Measurements from ENCODE around the gene GRID1. TPM values are rescaled to one million over a fixed set of nuclear protein-coding genes. Genes with fewer than 3 reads are reported as not detected.
"Not testable (repeated sequence)": the region's sequence is repeated elsewhere in the genome, so short reads cannot be mapped to it uniquely, and the experiment has no call there.

GRID1 gene
- polyA plus RNA-seq, 1 donor from 2014 or later, result not detected

DNA sequence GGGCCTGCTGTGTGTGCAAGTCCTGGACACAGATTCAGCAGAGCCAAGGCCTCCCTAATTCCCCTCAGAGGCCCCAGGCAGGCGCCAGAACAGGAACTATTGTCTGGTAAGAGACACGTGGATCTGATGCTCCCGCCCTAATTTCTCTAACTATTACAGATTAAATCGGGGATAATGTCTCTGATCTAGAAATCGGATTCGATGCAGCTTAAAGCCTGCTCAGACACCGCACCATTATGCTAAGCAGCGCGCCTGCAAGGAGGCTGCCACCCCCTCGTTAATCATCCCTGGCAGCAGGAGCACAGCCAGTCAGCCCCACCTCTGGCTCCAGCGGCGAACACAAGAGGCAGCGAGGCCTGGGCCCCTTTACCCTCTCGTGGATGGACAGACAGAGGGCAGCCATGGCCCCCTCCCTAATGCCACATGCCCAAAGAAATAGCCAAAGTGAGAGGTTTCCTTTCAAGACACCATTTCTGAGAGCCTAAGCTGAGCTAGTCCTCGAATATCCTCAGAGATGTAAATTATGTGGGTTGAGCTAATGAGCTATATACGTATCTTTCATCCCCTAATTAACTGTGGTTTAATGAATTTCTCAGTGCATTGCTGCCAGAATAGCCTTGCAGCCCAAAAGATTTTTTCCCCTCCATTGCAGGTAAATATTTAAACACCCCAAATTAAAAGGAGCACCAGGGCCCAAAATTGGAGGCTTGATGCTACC lies 122.1 kb downstream of the GRID1 start:
- Mint-ChIP-seq H3K36me3 (no peaks in the 10 kb centered on the region), H3K27me3 (no peaks in the 10 kb centered on the region), H3K4me1 (peaks cover 0 to 5% (median 0%) of the 10 kb centered on the region in 3 donors), H3K9me3 (peaks cover 0 to 5% (median 0%) of the 10 kb centered on the region in 3 donors), H3K4me3 (no peak overlapping the region), H3K27ac (no peak overlapping the region)

DNA sequence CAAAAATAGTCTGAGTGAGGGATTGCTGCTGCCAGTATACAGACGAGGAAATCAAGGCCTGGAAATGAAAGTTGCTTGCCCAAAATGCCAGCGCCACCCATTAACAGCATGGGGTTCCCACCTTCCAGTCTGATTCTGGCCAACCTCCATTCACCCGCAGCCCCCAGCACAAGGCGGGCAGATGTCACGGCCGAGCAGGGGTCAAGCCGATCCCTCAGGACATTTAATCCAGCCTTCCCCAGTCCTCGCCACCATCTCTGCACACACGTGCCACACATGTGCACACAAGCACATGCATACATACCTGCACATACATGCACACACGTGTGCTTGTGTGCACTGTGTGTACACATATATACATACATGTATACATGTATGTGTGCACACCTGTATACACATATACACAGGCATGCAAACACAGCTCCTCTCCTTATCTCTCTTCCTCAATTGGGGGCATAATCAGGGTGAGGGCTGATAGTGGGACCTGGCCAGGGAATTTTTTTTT lies 122.9 kb downstream of the GRID1 start:
- Mint-ChIP-seq H3K4me3 (no peak overlapping the region), H3K27me3 (no peaks in the 10 kb centered on the region), H3K36me3 (no peaks in the 10 kb centered on the region)

DNA sequence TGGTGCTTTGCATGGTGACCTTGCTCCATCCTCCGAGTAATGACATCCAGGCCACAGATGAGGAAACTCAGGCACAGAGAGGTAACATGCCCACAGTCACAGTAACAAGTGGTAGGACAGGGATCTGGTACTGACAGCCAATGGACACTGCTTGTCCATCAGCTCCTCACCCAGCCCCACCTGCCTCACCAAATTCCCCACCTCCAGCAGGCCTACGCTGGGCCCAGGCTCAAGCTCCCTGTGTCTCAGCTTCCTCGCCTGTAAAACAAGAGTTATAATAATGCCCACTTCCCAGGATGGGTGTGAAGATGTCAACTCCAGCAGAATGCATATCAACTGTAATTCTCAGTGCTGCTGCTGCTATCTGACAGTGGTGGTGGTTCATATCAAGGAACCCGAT lies 123.8 kb downstream of the GRID1 start:
- Mint-ChIP-seq H3K4me3 (no peak overlapping the region), H3K36me3 (no peaks in the 10 kb centered on the region), H3K27ac (no peak overlapping the region), H3K4me1 (peaks cover 0 to 3% (median 0%) of the 10 kb centered on the region in 3 donors), H3K9me3 (peaks cover 0 to 7% (median 3%) of the 10 kb centered on the region in 3 donors), H3K27me3 (no peaks in the 10 kb centered on the region)

More for the DNA sequence above, 122.9 kb downstream of the GRID1 start:
- Mint-ChIP-seq H3K27ac (no peak overlapping the region), H3K9me3 (peaks cover 0 to 5% (median 0%) of the 10 kb centered on the region in 3 donors), H3K4me1 (peaks cover 0 to 3% (median 0%) of the 10 kb centered on the region in 3 donors)

DNA sequence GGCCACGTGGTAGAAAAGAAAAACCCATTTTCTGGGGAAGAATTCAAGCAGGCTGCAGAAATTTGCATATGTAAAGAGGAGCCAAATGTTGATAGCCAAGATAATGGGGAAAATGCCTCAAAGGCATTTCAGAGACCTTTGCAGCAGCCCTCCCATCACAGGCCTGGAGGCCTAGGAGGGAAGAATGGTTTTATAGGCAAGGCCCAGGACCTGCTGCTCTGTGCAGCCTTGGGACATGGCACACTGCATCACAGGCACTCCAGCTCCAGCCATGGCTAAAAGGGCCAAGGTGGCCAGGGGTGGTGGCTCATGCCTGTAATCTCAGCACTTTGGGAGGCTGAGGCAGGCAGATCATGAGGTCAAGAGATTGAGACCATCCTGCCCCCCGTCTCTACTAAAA lies 128.5 kb downstream of the GRID1 start:
- H3K27ac Mint-ChIP-seq, result not testable (repeated sequence)

DNA sequence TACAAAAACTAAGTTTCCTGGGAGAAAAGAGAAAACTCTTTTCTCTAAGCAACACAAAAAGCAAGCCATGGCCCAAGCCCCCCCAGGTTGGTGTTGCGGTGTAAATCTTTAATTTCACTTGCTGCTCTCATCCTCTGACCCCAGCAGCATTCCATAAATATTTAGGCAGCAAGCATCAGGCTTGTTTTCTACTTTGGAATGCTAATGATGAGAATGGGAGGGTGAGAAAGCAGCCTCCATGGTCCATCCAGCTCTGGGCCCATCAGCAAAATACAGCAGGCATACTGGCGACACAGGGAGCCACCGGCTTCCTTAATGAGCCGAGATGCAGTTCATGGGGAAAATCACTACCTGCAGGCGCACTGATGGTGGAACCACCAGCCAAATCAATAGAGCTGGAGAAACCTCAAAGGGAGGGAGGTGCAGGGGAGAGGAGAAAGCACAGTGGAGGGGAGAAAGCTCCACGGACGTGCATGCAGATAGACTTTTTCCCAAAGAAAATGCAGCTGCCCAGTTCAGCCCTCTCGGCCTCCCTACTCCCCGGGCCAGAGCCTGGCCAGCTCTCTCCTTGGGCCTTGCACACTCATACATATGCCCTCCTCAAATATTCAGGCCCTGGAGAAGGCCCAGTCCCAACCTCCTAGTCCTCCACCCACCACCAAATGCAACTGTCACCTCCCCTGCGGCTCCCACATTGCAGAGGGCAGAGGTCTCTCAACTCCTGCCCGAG lies 131.9 kb downstream of the GRID1 start:
- Mint-ChIP-seq H3K4me1 (no peaks in the 10 kb centered on the region), H3K4me3 (no peak overlapping the region), H3K27ac (no peak overlapping the region), H3K36me3 (no peaks in the 10 kb centered on the region), H3K9me3 (peaks cover 3 to 9% (median 3%) of the 10 kb centered on the region in 3 donors), H3K27me3 (no peaks in the 10 kb centered on the region)

More for the DNA sequence above, 128.5 kb downstream of the GRID1 start:
- not testable (repeated sequence) for H3K4me1 Mint-ChIP-seq, H3K27me3 Mint-ChIP-seq, H3K36me3 Mint-ChIP-seq, H3K4me3 Mint-ChIP-seq, H3K9me3 Mint-ChIP-seq

DNA sequence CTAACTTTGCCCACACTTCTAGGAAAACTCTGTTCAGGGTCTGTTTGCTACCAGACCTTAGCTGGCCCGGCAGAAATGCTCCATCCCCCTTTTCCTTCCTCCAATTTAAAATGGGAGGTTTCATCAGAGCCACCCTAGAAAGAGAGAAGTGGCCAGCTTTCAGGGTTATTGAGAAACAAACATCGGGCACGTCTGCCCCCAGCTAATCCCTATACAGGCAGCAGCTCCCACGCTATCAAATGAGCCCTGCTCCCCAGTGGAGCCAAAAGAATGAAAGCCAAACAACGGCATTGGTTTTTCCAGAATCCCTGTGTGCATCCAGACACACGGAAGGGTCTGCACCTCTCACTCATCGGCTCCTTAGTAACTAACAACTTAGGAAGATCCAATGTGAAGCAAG lies 132.5 kb downstream of the GRID1 start:
- Mint-ChIP-seq H3K27ac (no peak overlapping the region), H3K9me3 (peaks cover 3 to 9% (median 3%) of the 10 kb centered on the region in 3 donors), H3K36me3 (no peaks in the 10 kb centered on the region), H3K4me3 (no peak overlapping the region), H3K4me1 (no peaks in the 10 kb centered on the region), H3K27me3 (no peaks in the 10 kb centered on the region)

DNA sequence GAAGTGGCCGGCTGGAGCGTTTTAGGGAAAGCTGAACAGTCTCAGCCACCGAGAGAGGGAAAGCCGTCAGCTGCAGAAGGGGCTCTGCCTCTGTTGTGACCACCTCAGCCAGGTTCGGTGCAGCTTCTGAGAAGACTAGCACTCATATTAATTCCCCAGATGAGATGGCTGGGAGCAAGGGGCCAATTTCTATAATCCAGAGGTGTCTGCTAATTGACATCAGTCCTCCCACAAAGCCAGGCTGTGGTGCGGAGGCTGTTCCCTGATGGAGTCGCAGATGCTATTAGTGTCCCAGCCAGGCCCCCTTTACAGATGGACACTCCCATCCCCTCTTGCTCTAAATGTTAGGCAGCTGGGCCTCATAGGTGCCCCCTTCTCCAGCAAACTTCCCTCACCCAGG lies 133.5 kb downstream of the GRID1 start:
- no peaks in the 10 kb centered on the region for H3K36me3 Mint-ChIP-seq
- H3K9me3 Mint-ChIP-seq, result peaks cover 3 to 9% (median 3%) of the 10 kb centered on the region in 3 donors
- H3K27me3 Mint-ChIP-seq, result no peaks in the 10 kb centered on the region
- no peaks in the 10 kb centered on the region for H3K4me1 Mint-ChIP-seq
- no peak overlapping the region for H3K27ac Mint-ChIP-seq
- H3K4me3 Mint-ChIP-seq, result no peak overlapping the region

DNA sequence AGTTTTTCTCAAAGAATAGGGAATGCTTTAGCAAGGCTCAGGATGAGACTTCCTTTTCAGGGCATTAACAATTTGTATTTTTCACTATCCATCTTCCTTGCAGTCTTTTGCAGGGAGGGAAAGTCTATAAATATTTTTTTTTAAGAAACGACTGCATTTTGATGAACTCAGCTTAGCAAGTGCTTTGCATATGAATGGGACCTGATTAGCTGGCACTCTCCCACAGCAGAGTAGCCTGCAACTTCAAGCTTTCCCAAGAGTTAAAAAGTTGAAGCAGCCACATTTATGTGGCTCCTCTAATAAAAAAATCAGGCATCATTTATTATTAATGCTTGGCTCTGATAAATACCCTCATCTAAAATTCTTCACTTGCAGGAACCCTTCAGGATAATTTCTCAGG lies 134.0 kb downstream of the GRID1 start:
- no peaks in the 10 kb centered on the region for H3K4me1 Mint-ChIP-seq
- H3K36me3 Mint-ChIP-seq, result no peaks in the 10 kb centered on the region
- peak overlapping the region in 1 of 3 donors; percentile 57 for H3K27ac Mint-ChIP-seq
- H3K4me3 Mint-ChIP-seq, result no peak overlapping the region
- H3K27me3 Mint-ChIP-seq, result no peaks in the 10 kb centered on the region
- H3K9me3 Mint-ChIP-seq, result peaks cover 0 to 5% (median 3%) of the 10 kb centered on the region in 3 donors

DNA sequence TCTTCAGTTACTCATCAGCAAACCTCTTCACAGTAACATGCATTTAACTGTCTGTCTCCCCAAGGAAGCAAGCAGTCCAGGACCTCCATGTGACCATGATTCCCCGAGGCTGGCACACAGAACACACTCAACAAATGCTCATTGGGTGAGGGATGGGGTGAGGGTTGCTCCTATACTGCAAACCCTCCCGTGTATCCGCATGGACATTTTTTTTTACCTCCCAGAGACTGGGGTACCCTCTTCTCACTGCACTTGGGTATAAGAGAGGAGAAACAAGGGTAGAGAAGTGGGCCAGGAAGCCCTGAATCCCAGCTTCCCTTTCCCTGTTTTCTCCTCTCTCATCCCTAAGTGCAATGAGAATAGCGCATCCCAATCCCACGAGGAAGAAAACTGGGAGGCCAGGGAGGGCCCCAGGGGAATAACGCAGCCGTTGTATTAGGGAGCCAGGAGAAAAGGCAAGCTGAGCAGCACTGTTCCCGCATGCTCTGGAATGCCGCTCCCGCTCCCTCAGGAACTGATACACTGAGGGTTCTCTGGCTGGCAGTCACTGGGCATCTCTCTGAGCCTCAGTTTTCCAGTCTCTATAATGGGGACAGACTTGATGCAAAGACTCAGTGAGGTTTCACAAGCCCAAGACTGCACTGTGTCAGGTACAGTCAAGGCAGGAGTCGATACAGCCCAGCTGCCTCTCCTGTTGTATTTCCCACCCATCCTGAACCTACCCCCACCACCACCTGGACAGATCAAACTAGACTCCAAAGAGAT lies 134.6 kb downstream of the GRID1 start:
- Mint-ChIP-seq H3K4me3 (no peak overlapping the region), H3K27ac (peak overlapping the region in 1 of 3 donors; percentile 57), H3K36me3 (no peaks in the 10 kb centered on the region), H3K4me1 (no peaks in the 10 kb centered on the region), H3K9me3 (peaks cover 0 to under 1% (median under 1%) of the 10 kb centered on the region in 3 donors), H3K27me3 (no peaks in the 10 kb centered on the region)

DNA sequence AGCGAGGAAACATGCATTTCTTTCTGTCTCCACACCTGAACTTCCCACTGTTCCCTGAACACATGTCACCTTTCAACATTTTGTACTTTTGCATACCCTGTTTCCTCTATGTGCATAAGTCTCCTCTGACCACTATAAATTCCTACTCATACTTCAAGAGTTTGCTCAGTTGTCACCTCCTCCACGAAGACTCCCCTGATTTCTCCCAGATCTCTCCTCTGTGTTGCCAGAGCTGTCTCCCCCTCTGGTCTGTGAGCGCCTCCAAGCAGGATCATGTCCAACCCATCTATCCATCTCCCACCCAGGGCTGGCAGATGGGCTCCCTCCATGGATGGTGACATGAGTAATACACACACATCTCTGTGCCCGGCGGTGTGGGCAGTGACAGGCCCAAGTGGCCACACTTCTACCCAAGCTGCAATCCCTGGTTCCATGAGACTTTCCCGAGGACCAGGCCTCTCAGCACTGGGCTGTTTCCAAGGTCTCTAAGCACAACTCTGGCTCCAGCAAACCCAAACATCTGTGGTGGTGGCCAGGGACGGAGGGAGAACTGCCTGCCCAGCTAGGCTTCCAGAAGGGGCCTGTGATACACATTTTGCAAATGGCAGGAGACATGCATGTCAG lies 135.9 kb downstream of the GRID1 start:
- Mint-ChIP-seq H3K27me3 (no peaks in the 10 kb centered on the region), H3K27ac (no peak overlapping the region), H3K4me3 (no peak overlapping the region)

DNA sequence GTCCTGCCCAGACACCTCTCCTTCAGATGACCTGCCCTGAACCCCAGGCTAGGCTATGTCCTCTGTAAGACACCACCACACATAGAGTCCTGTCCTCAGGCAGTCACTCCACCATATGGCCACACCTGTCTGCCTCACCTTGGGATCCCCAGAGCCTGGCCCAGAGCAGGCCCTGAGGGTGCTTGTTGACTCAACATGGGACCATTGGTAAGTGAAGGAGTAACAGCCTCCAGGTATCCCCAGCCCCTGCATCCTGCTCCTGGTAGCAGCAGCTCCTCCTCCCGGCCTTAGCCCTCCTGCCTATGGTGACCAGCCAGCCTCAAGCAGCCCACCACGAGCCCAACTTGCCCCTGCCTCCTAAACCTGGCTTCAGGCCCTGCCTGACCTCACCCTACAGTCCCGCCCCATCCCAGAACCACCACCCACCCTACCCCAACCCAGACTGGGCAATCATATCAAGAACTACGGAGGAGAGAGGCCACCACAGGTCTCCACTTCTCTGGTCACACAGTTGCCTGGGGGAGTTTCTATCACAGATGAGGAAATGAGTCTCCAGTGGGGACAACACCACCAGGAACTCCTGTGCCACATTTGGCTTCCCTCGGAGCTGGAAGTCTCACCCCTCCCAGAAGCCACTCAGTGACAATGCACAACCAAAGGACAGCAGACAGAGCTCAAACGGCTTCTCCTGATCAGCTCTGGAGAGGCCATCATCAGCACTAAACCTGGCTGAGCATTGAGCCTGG lies 136.6 kb downstream of the GRID1 start:
- H3K4me3 Mint-ChIP-seq, result no peak overlapping the region
- no peaks in the 10 kb centered on the region for H3K36me3 Mint-ChIP-seq
- no peaks in the 10 kb centered on the region for H3K4me1 Mint-ChIP-seq
- H3K27ac Mint-ChIP-seq, result no peak overlapping the region
- no peaks in the 10 kb centered on the region for H3K9me3 Mint-ChIP-seq
- H3K27me3 Mint-ChIP-seq, result no peaks in the 10 kb centered on the region

More for the DNA sequence above, 135.9 kb downstream of the GRID1 start:
- Mint-ChIP-seq H3K36me3 (no peaks in the 10 kb centered on the region), H3K4me1 (no peaks in the 10 kb centered on the region), H3K9me3 (no peaks in the 10 kb centered on the region)

DNA sequence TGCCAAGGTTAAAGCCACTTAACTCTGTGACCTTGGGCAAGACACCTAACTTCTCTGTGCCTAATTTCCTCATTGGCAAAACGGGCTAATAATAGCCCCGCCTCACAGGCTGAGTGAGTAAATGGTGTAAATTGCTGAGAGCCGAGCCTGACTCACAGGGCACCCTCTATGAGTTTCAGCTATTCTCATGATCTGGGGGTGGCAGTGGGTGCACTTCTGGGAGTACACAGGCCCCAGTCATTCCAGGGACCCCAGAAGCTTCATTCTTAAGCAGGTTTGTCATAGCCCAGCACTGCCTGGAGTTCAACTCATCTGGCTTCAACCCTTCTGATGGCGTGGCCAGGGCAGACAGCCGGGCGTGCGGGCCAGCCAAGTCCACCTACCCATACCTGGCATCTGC lies 137.2 kb downstream of the GRID1 start:
- H3K4me1 Mint-ChIP-seq, result no peaks in the 10 kb centered on the region
- no peaks in the 10 kb centered on the region for H3K36me3 Mint-ChIP-seq
- no peak overlapping the region for H3K27ac Mint-ChIP-seq
- no peak overlapping the region for H3K4me3 Mint-ChIP-seq
- peaks cover 4% of the 10 kb centered on the region for H3K27me3 Mint-ChIP-seq
- no peaks in the 10 kb centered on the region for H3K9me3 Mint-ChIP-seq

DNA sequence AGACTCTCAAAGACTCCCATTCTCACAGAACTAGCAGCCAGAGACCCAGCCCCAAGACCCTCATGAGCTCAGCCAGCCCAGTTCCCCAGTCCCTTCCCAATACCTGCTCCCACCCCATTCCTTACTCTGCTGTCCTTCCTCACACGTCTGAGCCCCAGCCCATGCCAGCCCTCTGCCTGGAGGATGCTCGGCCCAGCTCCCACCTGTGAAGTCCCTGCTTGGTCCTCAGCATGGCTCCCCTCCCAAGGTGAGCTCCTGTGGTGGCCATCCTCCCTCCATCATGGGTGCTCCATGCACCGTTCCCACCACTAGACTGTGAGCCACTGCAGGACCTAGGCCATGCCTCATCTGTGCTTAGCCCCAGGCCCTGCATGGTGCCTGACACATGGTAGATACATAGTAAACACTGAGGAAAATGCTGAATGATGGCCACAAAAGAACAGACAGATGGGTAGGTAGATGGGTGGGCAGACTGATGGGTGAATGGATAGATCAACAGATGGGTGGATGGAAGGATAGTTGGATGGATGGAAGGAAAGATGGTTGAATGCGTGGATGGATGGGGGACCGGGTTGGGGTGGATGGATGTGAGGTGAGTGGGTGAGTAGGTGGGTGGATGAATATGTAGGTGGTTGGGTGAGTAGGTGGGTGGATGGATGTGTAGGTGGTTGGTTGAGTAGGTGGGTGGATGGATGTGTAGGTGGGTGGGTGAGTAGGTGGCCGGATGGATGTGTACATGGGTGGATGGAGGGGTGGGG lies 138.9 kb downstream of the GRID1 start:
- H3K9me3 Mint-ChIP-seq, result no peaks in the 10 kb centered on the region
- no peak overlapping the region for H3K4me3 Mint-ChIP-seq
- H3K36me3 Mint-ChIP-seq, result no peaks in the 10 kb centered on the region
- no peak overlapping the region for H3K27ac Mint-ChIP-seq
- peaks cover 4% of the 10 kb centered on the region for H3K27me3 Mint-ChIP-seq
- H3K4me1 Mint-ChIP-seq, result no peaks in the 10 kb centered on the region
